Activated B cell treated with CpG ODN at 0.5 μM for 24 hours (primary cell): ENCODE data around the gene ITLN1. TPM values are rescaled to one million over a fixed set of nuclear protein-coding genes. Genes with fewer than 3 reads are reported as not detected.
"Not testable (repeated sequence)": the region's sequence is repeated elsewhere in the genome, so short reads cannot be mapped to it uniquely, and the experiment has no call there.

Experiments
- ATAC-seq: fragments of 200-7000 bp; cut with Tn5 transposase; one replicate; pipeline ENCODE4 v1.10.0; 2021; ENCODE audit warnings: low read depth, mild to moderate bottlenecking, moderate library complexity
- CTCF ChIA-PET: fragments of 350-600 bp; sonication (Branson Sonifier 250); formaldehyde crosslinking; loops from one replicate; lab custom pipeline; 2021; ENCODE audit warnings: antibody characterized with exemption; lab: Charles Lee
- POLR2A ChIA-PET: fragments of 350-600 bp; sonication (Branson Sonifier 250); formaldehyde crosslinking; loops from one replicate; lab custom pipeline; 2021; ENCODE audit warnings: antibody characterized with exemption; lab: Charles Lee
- DNase-seq: peaks from one replicate; pipeline ENCODE4 v3.0.0; 2022
- H3K27ac Mint-ChIP-seq: one replicate; pipeline ENCODE4 v1.8.0; 2020; ENCODE audit warnings: mixed read lengths
- H3K27me3 Mint-ChIP-seq: one replicate; pipeline ENCODE4 v1.8.0; 2021; ENCODE audit warnings: mixed read lengths
- H3K36me3 Mint-ChIP-seq: one replicate; pipeline ENCODE4 v1.8.0; 2021; ENCODE audit warnings: low read depth, mixed read lengths
- H3K4me1 Mint-ChIP-seq: one replicate; pipeline ENCODE4 v1.8.0; 2021; ENCODE audit warnings: mixed read lengths
- H3K4me3 Mint-ChIP-seq: one replicate; pipeline ENCODE4 v1.8.0; 2020; ENCODE audit warnings: mild to moderate bottlenecking, mixed read lengths
- H3K9me3 Mint-ChIP-seq: one replicate; pipeline ENCODE4 v1.8.0; 2020; ENCODE audit warnings: mixed read lengths
- CTCF ChIP-seq: fragments of 200-600 bp; IDR thresholded peaks from one replicate; pipeline ENCODE4 v1.8.0; 2022; ENCODE audit warnings: antibody characterized with exemption, mild to moderate bottlenecking
- intact Hi-C: fragments of 100-400 bp; cut with micrococcal nuclease; formaldehyde crosslinking; loops from one replicate; pipeline ENCODE4 v1.15.1; 2024
- total RNA-seq: library from RNA; stranded (reverse); gene quantifications from 2 replicates; pipeline ENCODE4 v1.2.3, GENCODE V29; 2022

Gene ITLN1
- not detected in 2 replicates for total RNA-seq

GRCh38 chr1:160885042-160885441 is at the start of gene ITLN1:
Gene ITLN1, minus strand, starts transcription at chr1:160885180. Its CDS starts 303 bp downstream, at chr1:160884877.
- Mint-ChIP-seq H3K36me3 (no peaks in the 10 kb centered on the region), H3K9me3 (no peaks in the 10 kb centered on the region), H3K4me1 (no peaks in the 10 kb centered on the region), H3K4me3 (no peak within 1 kb of the TSS), H3K27ac (no peak within 1 kb of the TSS), H3K27me3 (peaks cover 6% of the 10 kb centered on the region)
- ATAC-seq, result no peak
- DNase-seq, result no peak
- intact Hi-C loops, result no loop called here
- POLR2A ChIA-PET, result no interaction called here
- CTCF ChIA-PET, result interaction anchor here (0.7 to 1.1 kb wide), 3 partner anchors 43 to 108 kb away, joined by 3 to 4 read pairs (median 3); no protein-coding TSS in a partner anchor
- no peak for TF ChIP-seq CTCF

DNA sequence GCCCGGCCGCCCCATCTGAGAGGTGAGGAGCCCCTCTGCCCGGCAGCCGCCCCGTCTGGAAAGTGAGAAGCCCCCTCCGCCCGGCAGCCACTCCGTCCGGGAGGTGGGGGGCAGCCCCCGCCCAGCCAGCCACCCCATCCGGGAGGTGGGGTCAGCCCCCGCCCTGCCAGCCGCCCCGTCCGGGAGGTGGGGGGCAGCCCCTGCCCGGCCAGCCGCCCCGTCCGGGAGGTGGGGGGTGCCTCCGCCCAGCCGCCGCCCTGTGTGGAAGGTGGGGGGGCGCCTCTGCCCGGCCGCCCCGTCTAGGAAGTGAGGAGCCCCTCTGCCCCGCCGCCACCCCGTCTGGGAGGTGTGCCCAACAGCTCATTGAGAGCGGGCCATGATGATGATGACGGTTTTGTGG is 48.3 kb upstream of the ITLN1 start:
- POLR2A ChIA-PET, H3K36me3 Mint-ChIP-seq, ATAC-seq, H3K4me3 Mint-ChIP-seq, DNase-seq, intact Hi-C loops, H3K27ac Mint-ChIP-seq, H3K9me3 Mint-ChIP-seq, CTCF ChIA-PET, H3K27me3 Mint-ChIP-seq: not testable (repeated sequence)
- peaks cover 14% of the 10 kb centered on the region for H3K4me1 Mint-ChIP-seq

DNA sequence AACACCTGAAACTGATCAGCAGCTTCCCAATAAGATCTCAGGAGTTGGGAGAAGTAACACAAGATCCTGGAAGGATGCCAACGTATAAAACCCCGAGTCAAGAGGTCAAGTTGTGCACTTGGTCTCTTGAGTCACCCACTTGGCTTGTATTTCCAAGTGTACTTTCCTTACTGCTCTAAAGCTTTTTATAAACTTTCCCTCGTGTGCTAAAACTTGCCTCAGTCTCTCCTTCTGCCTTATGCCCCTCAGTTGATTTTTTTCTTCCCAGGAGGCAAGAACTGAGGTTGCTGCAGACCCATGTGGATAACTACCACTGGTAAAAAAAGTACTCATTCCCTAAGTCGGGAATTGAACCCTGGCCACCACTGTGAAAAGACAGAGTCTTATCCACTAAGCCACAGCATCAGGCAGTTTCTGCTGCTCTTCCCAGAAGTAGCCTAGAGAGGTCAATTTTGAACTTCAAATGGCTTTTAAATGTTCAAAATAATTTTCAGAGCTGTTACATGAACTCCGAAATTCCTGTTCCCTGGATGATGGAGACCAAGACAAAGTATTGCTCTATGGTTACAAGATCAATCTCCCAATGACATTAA is 40.8 kb upstream of the ITLN1 start:
- intact Hi-C loops, result no loop called here
- Mint-ChIP-seq H3K9me3 (peaks cover 2% of the 10 kb centered on the region), H3K36me3 (no peaks in the 10 kb centered on the region), H3K4me3 (no peak overlapping the region), H3K4me1 (no peaks in the 10 kb centered on the region), H3K27ac (no peak overlapping the region), H3K27me3 (peaks cover 5% of the 10 kb centered on the region)
- ChIA-PET POLR2A (interaction anchor here (0.7 kb wide), 1 partner anchor 57 kb away, joined by 4 read pairs; no protein-coding TSS in a partner anchor), CTCF (interaction anchor here (1.2 kb wide), 1 partner anchor 14 kb away, joined by 3 read pairs; no protein-coding TSS in a partner anchor)
- DNase-seq, result no peak
- no peak for ATAC-seq
- TF ChIP-seq CTCF, result no peak

DNA sequence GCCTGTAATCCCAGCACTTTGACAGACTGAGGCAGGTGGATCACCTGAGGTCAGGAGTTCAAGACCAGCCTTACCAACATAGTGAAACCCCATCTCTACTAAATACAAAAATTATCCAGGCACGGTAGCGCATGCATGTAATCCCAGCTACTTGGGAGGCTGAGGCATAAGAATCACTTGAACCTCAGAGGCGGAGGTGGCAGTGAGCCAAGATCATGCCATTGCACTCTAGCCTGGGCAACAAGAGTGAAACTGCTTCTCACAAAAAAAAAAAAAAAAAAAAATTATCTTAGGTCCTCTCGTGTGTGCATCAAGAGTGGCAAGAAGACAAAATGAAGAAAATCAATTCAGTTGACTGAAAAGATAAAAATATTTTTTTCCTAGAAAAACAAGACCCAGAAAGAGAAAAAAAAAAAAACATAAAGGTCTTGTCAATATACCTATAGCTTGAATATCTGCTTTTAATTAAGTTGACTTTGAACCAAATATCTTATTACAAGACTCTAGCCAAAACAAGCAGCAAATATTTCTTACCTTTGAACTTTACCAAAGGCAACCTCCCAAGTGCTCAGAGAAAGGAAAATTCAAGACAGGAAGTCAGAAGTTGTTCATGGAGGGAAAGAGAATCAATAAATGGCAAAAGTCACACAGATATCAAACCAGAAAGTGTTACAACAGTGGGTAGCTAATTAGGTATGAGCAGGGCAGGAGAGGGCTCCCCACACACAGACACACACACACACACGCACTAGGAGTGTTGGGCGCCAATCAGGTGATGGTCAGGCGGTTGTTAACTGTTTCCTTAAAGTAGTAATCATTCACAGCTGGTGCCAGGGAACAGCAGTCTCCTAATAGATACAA is 40.0 kb upstream of the ITLN1 start:
- H3K4me3 Mint-ChIP-seq, result no peak overlapping the region
- intact Hi-C loops, result no loop called here
- peaks cover 3% of the 10 kb centered on the region for H3K9me3 Mint-ChIP-seq
- TF ChIP-seq CTCF, result no peak
- no peak for DNase-seq
- ChIA-PET CTCF (no interaction called here), POLR2A (interaction anchor here (0.6 to 0.7 kb wide), 2 partner anchors 62 to 373 kb away, joined by 7 read pairs; no protein-coding TSS in a partner anchor)
- H3K36me3 Mint-ChIP-seq, result no peaks in the 10 kb centered on the region
- peaks cover 5% of the 10 kb centered on the region for H3K27me3 Mint-ChIP-seq
- H3K4me1 Mint-ChIP-seq, result no peaks in the 10 kb centered on the region
- H3K27ac Mint-ChIP-seq, result no peak overlapping the region
- no peak for ATAC-seq

DNA sequence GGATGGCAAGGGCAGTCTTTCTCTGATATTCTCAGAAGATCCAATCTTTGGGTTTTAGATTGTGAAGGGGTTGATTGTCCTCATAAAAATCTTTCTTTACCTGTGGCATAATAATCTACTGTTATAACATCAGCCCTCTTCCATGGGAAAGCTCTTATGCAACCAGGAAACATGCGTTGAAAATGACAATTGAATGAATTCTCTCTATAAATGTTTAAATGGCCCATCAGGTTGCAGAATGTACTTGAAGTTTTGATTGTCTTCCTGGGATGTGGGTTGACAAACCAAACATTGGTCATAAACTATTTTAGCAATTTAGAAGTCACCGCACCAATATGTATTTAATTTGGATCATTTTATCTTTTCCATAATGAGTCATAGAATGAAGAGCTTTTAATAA is 31.7 kb upstream of the ITLN1 start:
- H3K36me3 Mint-ChIP-seq, result no peaks in the 10 kb centered on the region
- DNase-seq (no peak), ATAC-seq (no peak)
- no peaks in the 10 kb centered on the region for H3K4me1 Mint-ChIP-seq
- ChIA-PET CTCF (no interaction called here), POLR2A (no interaction called here)
- intact Hi-C loops, result no loop called here
- H3K27me3 Mint-ChIP-seq, result peaks cover 11% of the 10 kb centered on the region
- H3K4me3 Mint-ChIP-seq, result no peak overlapping the region
- H3K27ac Mint-ChIP-seq, result no peak overlapping the region
- TF ChIP-seq CTCF, result no peak
- H3K9me3 Mint-ChIP-seq, result peaks cover 6% of the 10 kb centered on the region

DNA sequence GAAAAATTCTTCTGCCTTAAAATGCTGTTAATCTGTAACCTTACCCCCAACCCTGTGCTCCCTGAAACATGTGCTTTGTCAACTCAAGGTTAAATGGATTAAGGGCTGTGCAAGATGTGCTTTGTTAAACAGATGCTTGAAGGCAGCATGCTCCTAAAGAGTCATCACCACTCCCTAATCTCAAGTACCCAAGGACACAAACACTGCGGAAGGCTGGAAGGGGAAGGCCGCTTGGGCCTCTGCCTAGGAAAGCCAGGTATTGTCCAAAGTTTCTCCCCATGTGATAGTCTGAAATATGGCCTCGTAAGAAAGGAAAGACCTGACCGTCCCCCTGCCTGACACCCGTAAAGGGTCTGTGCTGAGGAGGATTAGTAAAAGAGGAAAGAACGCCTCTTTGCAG is 28.2 kb upstream of the ITLN1 start:
- H3K4me1 Mint-ChIP-seq, H3K27ac Mint-ChIP-seq, ATAC-seq, DNase-seq, H3K9me3 Mint-ChIP-seq, H3K4me3 Mint-ChIP-seq, POLR2A ChIA-PET, intact Hi-C loops, H3K27me3 Mint-ChIP-seq, CTCF ChIA-PET, H3K36me3 Mint-ChIP-seq: not testable (repeated sequence)
